Karpas-422 (cell line): Measurements from ENCODE around the gene EDA. TPM values are rescaled to one million over a fixed set of nuclear protein-coding genes. Genes with fewer than 3 reads are reported as not detected.
"Not testable (repeated sequence)": the region's sequence is repeated elsewhere in the genome, so short reads cannot be mapped to it uniquely, and the experiment has no call there.

Source experiments
- DNase-seq: peaks from one replicate; pipeline ENCODE4 v3.0.0-alpha.2; 2015
- H2AFZ ChIP-seq: fragments of 200-600 bp; sonication (generic); 2 replicates; pipeline ENCODE4 v1.6.1; 2014; ENCODE audit warnings: antibody characterized with exemption, low read length, mixed read lengths
- H3K27ac ChIP-seq: fragments of 200-600 bp; sonication (generic); 2 replicates; pipeline ENCODE4 v1.5.1; 2014; ENCODE audit warnings: mild to moderate bottlenecking, low read length, moderate library complexity
- H3K27me3 ChIP-seq: fragments of 200-600 bp; sonication (generic); 2 replicates; pipeline ENCODE4 v1.6.1; 2014; ENCODE audit warnings: low read length, mixed read lengths
- H3K36me3 ChIP-seq: fragments of 200-600 bp; sonication (generic); 2 replicates; pipeline ENCODE4 v1.6.1; 2014; ENCODE audit warnings: low read length, mixed read lengths; ENCODE audit not compliant: insufficient read depth
- H3K4me1 ChIP-seq: fragments of 200-600 bp; sonication (generic); 2 replicates; pipeline ENCODE4 v1.6.1; 2014; ENCODE audit warnings: mild to moderate bottlenecking, low read length, mixed read lengths
- H3K4me2 ChIP-seq: fragments of 200-600 bp; sonication (generic); 2 replicates; pipeline ENCODE4 v1.6.1; 2014; ENCODE audit warnings: low read length, low read depth, mild to moderate bottlenecking; ENCODE audit not compliant: poor library complexity, severe bottlenecking
- H3K4me3 ChIP-seq: fragments of 200-600 bp; sonication (generic); 2 replicates; pipeline ENCODE4 v1.5.1; 2014; ENCODE audit warnings: mild to moderate bottlenecking, antibody characterized with exemption, low read length, mixed read lengths
- H3K79me2 ChIP-seq: fragments of 200-600 bp; sonication (generic); 2 replicates; pipeline ENCODE4 v1.6.1; 2014; ENCODE audit warnings: mild to moderate bottlenecking, low read length, mixed read lengths
- H3K9ac ChIP-seq: fragments of 200-600 bp; sonication (generic); 2 replicates; pipeline ENCODE4 v1.6.0; 2014; ENCODE audit warnings: low read length
- H3K9me2 ChIP-seq: fragments of 200-600 bp; sonication (generic), shearing (Covaris generic); replicated peaks from 2 replicates; pipeline ENCODE4 v1.6.0; 2014; ENCODE audit warnings: mild to moderate bottlenecking, low read length, moderate library complexity; ENCODE audit not compliant: insufficient read depth
- H3K9me3 ChIP-seq: fragments of 300-700, 200-600 bp; sonication (generic); 2 replicates; pipeline ENCODE4 v1.6.1; 2014; ENCODE audit warnings: low read length, mixed read lengths
- H4K20me1 ChIP-seq: fragments of 200-600 bp; sonication (generic); 2 replicates; pipeline ENCODE4 v1.6.1; 2014; ENCODE audit warnings: mild to moderate bottlenecking, antibody characterized with exemption, low read length, low read depth; ENCODE audit not compliant: insufficient read depth
- total RNA-seq: library from RNA; depleted of rRNA; stranded (reverse); fragments of >200 nt; shearing (Covaris generic); gene quantifications from 2 replicates; pipeline ENCODE4 v1.2.3, GENCODE V29; 2014; ENCODE audit warnings: low replicate concordance

Gene EDA
- total RNA-seq, 1 experiment from 2014 or later: not detected

GRCh38 chrX:69969460-69969859 lies 353.5 kb downstream of the EDA start:
- no peaks in the 10 kb centered on the region for H3K36me3 ChIP-seq
- H3K4me2 ChIP-seq: no peak overlapping the region
- H3K79me2 ChIP-seq: no peaks in the 10 kb centered on the region
- no peaks in the 10 kb centered on the region for H4K20me1 ChIP-seq
- no peak for DNase-seq
- H3K27ac ChIP-seq: no peak overlapping the region
- no peaks in the 10 kb centered on the region for H3K4me1 ChIP-seq
- H2AFZ ChIP-seq: no peak overlapping the region
- no peaks in the 10 kb centered on the region for H3K9me3 ChIP-seq
- no peaks in the 10 kb centered on the region for H3K9me2 ChIP-seq
- no peak overlapping the region for H3K9ac ChIP-seq
- H3K4me3 ChIP-seq: no peak overlapping the region
- no peaks in the 10 kb centered on the region for H3K27me3 ChIP-seq

GRCh38 chrX:69987691-69988090 lies 371.8 kb downstream of the EDA start:
- H3K4me2 ChIP-seq: no peak overlapping the region
- no peaks in the 10 kb centered on the region for H3K9me3 ChIP-seq
- no peak overlapping the region for H2AFZ ChIP-seq
- no peaks in the 10 kb centered on the region for H3K79me2 ChIP-seq
- H3K27ac ChIP-seq: no peak overlapping the region
- no peak for DNase-seq
- no peaks in the 10 kb centered on the region for H3K9me2 ChIP-seq
- H3K4me1 ChIP-seq: no peaks in the 10 kb centered on the region
- no peaks in the 10 kb centered on the region for H3K36me3 ChIP-seq
- H4K20me1 ChIP-seq: no peaks in the 10 kb centered on the region
- no peak overlapping the region for H3K9ac ChIP-seq
- H3K27me3 ChIP-seq: no peaks in the 10 kb centered on the region
- H3K4me3 ChIP-seq: no peak overlapping the region

GRCh38 chrX:69988955-69989394 lies 373.1 kb downstream of the EDA start:
- H3K9me2 ChIP-seq: no peaks in the 10 kb centered on the region
- no peak overlapping the region for H3K27ac ChIP-seq
- H3K4me3 ChIP-seq: no peak overlapping the region
- no peaks in the 10 kb centered on the region for H4K20me1 ChIP-seq
- H3K27me3 ChIP-seq: no peaks in the 10 kb centered on the region
- H3K36me3 ChIP-seq: no peaks in the 10 kb centered on the region
- H3K79me2 ChIP-seq: no peaks in the 10 kb centered on the region
- H3K9ac ChIP-seq: no peak overlapping the region
- no peaks in the 10 kb centered on the region for H3K4me1 ChIP-seq
- H3K9me3 ChIP-seq: no peaks in the 10 kb centered on the region
- H2AFZ ChIP-seq: no peak overlapping the region
- DNase-seq: no peak
- H3K4me2 ChIP-seq: no peak overlapping the region

DNA sequence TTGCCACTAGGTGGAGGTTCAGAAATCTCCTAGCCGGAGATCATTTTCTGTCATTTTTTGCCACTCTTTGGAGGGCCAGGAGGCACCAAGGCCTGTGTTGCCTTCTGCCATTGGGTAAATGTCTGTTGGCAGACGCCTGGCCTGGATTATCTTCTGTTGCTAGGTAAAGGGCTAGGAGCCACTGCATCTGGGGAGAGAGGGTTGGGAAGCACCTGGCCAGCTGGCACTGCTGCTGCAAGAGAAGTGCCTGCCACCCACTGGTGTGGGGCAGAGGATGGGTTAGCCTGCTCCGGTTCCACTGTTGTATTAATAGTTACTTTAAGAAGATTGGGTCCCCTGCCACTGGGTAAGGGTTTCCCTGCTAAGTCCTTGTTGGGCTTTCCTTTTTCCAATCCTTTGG lies 375.8 kb downstream of the EDA start:
- no peak overlapping the region for H2AFZ ChIP-seq
- H3K4me1 ChIP-seq: no peaks in the 10 kb centered on the region
- H3K27me3 ChIP-seq: no peaks in the 10 kb centered on the region
- no peak for DNase-seq
- H3K4me2 ChIP-seq: no peak overlapping the region
- H3K79me2 ChIP-seq: no peaks in the 10 kb centered on the region
- no peaks in the 10 kb centered on the region for H3K9me3 ChIP-seq
- no peaks in the 10 kb centered on the region for H4K20me1 ChIP-seq
- H3K27ac ChIP-seq: no peak overlapping the region
- H3K9ac ChIP-seq: no peak overlapping the region
- H3K9me2 ChIP-seq: no peaks in the 10 kb centered on the region
- H3K36me3 ChIP-seq: no peaks in the 10 kb centered on the region
- no peak overlapping the region for H3K4me3 ChIP-seq

- no peaks in the 10 kb centered on the region for H4K20me1 ChIP-seq
- no peak overlapping the region for H3K4me2 ChIP-seq
- H3K9me2 ChIP-seq: no peaks in the 10 kb centered on the region
- H3K9me3 ChIP-seq: no peaks in the 10 kb centered on the region
- no peak overlapping the region for H2AFZ ChIP-seq
- no peaks in the 10 kb centered on the region for H3K4me1 ChIP-seq
- H3K36me3 ChIP-seq: no peaks in the 10 kb centered on the region
- no peak for DNase-seq
- H3K9ac ChIP-seq: no peak overlapping the region
- H3K27ac ChIP-seq: no peak overlapping the region
- H3K27me3 ChIP-seq: no peaks in the 10 kb centered on the region
- H3K79me2 ChIP-seq: no peaks in the 10 kb centered on the region
- no peak overlapping the region for H3K4me3 ChIP-seq
Measured at GRCh38 chrX:69993494-69993893, 377.6 kb downstream of the EDA start.

DNA sequence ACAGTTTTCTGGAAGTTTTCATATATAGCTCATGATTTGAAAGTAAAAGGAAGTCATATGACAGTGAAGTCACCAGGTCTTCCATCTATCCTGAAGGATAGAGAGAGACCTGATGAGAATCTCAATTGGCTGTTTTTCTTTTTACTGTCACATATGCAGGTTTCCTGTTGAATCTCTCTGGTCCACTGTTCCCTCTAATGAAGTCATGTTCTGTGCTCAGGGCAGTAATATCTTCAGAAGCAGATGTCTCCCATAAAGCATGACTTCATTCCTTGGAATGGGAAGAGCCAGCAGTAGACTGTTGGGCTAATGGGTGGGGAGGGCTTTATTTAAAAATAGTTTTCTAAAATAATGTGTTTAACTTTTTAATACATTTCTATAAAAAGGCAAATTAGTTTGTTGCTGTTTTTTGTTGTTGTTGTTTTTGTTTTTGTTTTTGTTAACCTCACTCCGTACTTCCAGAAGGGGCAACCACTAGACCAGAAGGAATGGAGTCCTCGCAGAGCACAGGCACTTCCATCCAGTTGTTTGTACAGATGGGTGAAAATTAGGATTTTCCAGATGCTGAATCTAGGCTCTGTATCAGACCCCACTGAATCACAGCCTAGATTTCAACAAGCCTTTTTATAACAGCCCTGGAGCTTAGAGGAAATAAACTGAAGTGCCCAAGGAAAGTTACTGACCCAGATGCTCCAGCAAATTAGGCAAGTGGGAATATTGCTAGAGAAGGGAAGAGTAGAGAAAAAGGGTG lies 379.6 kb downstream of the EDA start:
- H3K9ac ChIP-seq: no peak overlapping the region
- no peaks in the 10 kb centered on the region for H3K27me3 ChIP-seq

DNA sequence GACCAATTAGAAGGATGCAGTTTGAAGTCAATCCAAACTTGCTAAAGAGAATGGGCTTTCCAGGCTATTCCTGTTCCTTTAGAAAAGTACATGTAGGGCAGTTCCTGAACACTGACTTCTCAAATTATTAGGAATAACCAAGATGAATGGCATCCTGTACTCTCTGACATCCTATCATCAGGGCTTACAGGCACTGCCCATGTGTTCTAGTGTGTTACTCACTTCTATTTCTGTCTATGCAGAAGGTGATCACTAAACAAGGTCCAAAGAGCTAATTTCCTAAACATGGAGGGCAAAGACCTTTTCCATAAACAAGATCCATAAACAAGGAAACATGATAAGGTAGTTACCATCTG lies 380.2 kb downstream of the EDA start:
- Histone ChIP-seq H3K9ac (no peak overlapping the region), H3K9me2 (no peaks in the 10 kb centered on the region), H3K27me3 (no peaks in the 10 kb centered on the region), H3K4me1 (no peaks in the 10 kb centered on the region), H2AFZ (no peak overlapping the region), H4K20me1 (no peaks in the 10 kb centered on the region), H3K79me2 (no peaks in the 10 kb centered on the region), H3K36me3 (no peaks in the 10 kb centered on the region), H3K4me2 (no peak overlapping the region), H3K4me3 (no peak overlapping the region), H3K27ac (no peak overlapping the region), H3K9me3 (no peaks in the 10 kb centered on the region)
- DNase-seq: no peak

More for the DNA sequence above, 379.6 kb downstream of the EDA start:
- no peaks in the 10 kb centered on the region for H3K36me3 ChIP-seq
- no peaks in the 10 kb centered on the region for H3K9me3 ChIP-seq
- H3K27ac ChIP-seq: no peak overlapping the region
- DNase-seq: no peak
- H4K20me1 ChIP-seq: no peaks in the 10 kb centered on the region
- H3K4me3 ChIP-seq: no peak overlapping the region
- no peaks in the 10 kb centered on the region for H3K9me2 ChIP-seq
- no peak overlapping the region for H3K4me2 ChIP-seq
- H3K4me1 ChIP-seq: no peaks in the 10 kb centered on the region
- H2AFZ ChIP-seq: no peak overlapping the region
- no peaks in the 10 kb centered on the region for H3K79me2 ChIP-seq

DNA sequence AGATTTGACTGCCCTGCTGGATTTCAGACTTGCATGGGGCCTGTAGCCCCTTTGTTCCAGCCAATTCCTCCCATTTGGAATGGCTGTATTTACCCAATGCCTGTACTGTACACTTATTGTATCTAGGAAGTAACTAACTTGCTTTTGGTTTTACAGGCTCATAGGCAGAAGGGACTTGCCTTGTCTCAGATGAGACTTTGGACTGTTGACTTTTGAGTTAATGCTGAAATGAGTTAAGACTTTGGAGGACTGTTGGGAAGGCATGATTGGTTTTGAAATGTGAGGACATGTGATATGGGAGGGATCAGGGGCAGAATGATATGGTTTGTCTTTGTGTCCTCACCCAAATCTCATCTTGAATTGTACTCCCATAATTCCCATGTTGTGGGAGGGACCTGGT lies 382.4 kb downstream of the EDA start:
- H2AFZ ChIP-seq: not testable (repeated sequence)

More for the DNA sequence above, 382.4 kb downstream of the EDA start:
- H3K9me3 ChIP-seq, H3K79me2 ChIP-seq, H3K4me1 ChIP-seq, H3K4me3 ChIP-seq, H3K27me3 ChIP-seq, H3K9me2 ChIP-seq, DNase-seq, H3K36me3 ChIP-seq, H3K27ac ChIP-seq, H3K9ac ChIP-seq, H4K20me1 ChIP-seq, H3K4me2 ChIP-seq: not testable (repeated sequence)
